Measurements from ENCODE around the gene SLC4A4. TPM values are rescaled to one million over a fixed set of nuclear protein-coding genes. Genes with fewer than 3 reads are reported as not detected.

Gene SLC4A4
- total RNA-seq, 1 experiment from 2014 or later: 0.92 TPM

DNA sequence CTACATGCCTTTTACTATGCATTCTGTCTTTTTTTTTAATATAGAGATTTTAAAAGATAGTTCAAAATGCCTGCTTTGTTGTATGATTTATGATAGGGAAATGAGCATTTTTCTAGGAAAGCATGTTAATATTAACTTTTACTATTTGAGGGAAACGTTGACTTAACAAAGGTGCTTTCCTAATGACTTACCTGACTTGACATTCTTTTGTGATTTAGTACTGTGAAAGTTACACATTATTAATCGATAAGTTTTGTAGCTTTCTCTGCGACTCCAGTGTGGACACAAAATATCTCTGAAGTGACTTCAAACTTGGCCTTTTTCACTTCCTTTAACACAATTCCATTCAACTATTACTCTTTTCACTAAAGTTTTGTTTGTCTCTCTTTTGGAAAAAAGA lies 260.8 kb downstream of the SLC4A4 start:
- Histone ChIP-seq H4K20me1 (ENCODE audit: control insufficient read depth, insufficient read depth, insufficient read length) (no peaks in the 10 kb centered on the region), H2BK12ac (ENCODE audit: insufficient read length, low read depth, low read length) (no peak overlapping the region), H3K79me2 (ENCODE audit: insufficient read depth, low read length) (no peaks in the 10 kb centered on the region), H3K18ac (ENCODE audit: insufficient read length, low read depth, low read length) (no peak overlapping the region), H3K4me2 (ENCODE audit: insufficient read depth, insufficient read length, low read length) (no peak overlapping the region), H2BK5ac (ENCODE audit: insufficient read length, low read length) (no peak overlapping the region), H3K14ac (ENCODE audit: insufficient read depth, low read length) (no peak overlapping the region), H3K56ac (ENCODE audit: insufficient read length, low read depth, low read length) (no peak overlapping the region), H2BK120ac (ENCODE audit: low read depth, low read length, poor library complexity, severe bottlenecking) (no peak overlapping the region), H2BK15ac (ENCODE audit: low read depth, low read length) (no peak overlapping the region), H3K27ac (ENCODE audit: insufficient read length, low read depth, low read length) (no peak overlapping the region), H3K27me3 (ENCODE audit: insufficient read depth, low read length) (no peaks in the 10 kb centered on the region), H4K91ac (ENCODE audit: insufficient read length, low read depth, low read length) (no peak overlapping the region), H3T11ph (ENCODE audit: low read length) (no peak overlapping the region), H4K8ac (replicated peaks; ENCODE audit: insufficient read length, low read depth, low read length) (no peak overlapping the region), H2AFZ (ENCODE audit: low read length) (no peak overlapping the region), H2BK20ac (ENCODE audit: low read depth, low read length, poor library complexity, severe bottlenecking) (no peak overlapping the region), H2AK5ac (ENCODE audit: insufficient read length, low read length) (no peak overlapping the region), H3K9me3 (ENCODE audit: control insufficient read depth, low read depth, low read length) (no peaks in the 10 kb centered on the region), H3K79me1 (ENCODE audit: insufficient read depth, low read depth, low read length, poor library complexity, severe bottlenecking) (no peaks in the 10 kb centered on the region), H4K5ac (ENCODE audit: insufficient read length, low read depth, low read length) (no peak overlapping the region), H3K4ac (ENCODE audit: low read depth, low read length) (no peak overlapping the region), H3K9ac (ENCODE audit: extremely low read depth, insufficient read length, low read length) (no peak overlapping the region), H3K23ac (ENCODE audit: insufficient read length, low read depth, low read length) (no peak overlapping the region), H3K4me1 (ENCODE audit: insufficient read depth, low read length) (0 out of 2 replicates have a peak, but pooled peaks cover 3% of the 10 kb centered on the region), H3K23me2 (ENCODE audit: insufficient read length, low read depth, low read length, poor library complexity, severe bottlenecking) (no peaks in the 10 kb centered on the region)
- WGBS (ENCODE audit: extremely low coverage, insufficient read length, low lambda C conversion rate): no CpG with 5 or more reads among the region's 3 CpGs
- H3K9me3 Mint-ChIP-seq: no peaks in the 10 kb centered on the region; a peak in 1 of 5 replicates
- DNase-seq: no peak
- H3K36me3 Mint-ChIP-seq (ENCODE audit: insufficient read depth in 1 of 3, low read depth in 3 of 3): peaks cover 0 to 5% (median 3%) of the 10 kb centered on the region in 3 experiments; a peak in 3 of 7 replicates
- no peak overlapping the region for H3K4me3 Mint-ChIP-seq
- peaks cover 0 to 9% of the 10 kb centered on the region in 2 experiments; a peak in 2 of 4 replicates for H3K4me1 Mint-ChIP-seq
- H3K27me3 Mint-ChIP-seq (ENCODE audit: low read depth): no peaks in the 10 kb centered on the region; the same call in 1 of the 2 replicates
- no peak overlapping the region for H3K27ac Mint-ChIP-seq
- TF ChIP-seq, protein P1, sequence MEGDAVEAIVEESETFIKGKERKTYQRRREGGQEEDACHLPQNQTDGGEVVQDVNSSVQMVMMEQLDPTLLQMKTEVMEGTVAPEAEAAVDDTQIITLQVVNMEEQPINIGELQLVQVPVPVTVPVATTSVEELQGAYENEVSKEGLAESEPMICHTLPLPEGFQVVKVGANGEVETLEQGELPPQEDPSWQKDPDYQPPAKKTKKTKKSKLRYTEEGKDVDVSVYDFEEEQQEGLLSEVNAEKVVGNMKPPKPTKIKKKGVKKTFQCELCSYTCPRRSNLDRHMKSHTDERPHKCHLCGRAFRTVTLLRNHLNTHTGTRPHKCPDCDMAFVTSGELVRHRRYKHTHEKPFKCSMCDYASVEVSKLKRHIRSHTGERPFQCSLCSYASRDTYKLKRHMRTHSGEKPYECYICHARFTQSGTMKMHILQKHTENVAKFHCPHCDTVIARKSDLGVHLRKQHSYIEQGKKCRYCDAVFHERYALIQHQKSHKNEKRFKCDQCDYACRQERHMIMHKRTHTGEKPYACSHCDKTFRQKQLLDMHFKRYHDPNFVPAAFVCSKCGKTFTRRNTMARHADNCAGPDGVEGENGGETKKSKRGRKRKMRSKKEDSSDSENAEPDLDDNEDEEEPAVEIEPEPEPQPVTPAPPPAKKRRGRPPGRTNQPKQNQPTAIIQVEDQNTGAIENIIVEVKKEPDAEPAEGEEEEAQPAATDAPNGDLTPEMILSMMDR (conservative IDR thresholded peaks at IDR 0.05): no peak

Measured in H9 (cell line).